ENCODE results near the gene TM9SF2. TPM values are rescaled to one million over a fixed set of nuclear protein-coding genes. Genes with fewer than 3 reads are reported as not detected.
A peak's percentile ranks its signal among the peaks of the same experiment; 100 is the strongest.
"Not testable (repeated sequence)": the region's sequence is repeated elsewhere in the genome, so short reads cannot be mapped to it uniquely, and the experiment has no call there.

The TM9SF2 gene
- total RNA-seq = 100 to 1,000 TPM in 2 of 4 donors, 10 to 100 TPM in 2; 27.9 to 171 (median 116) TPM

- Histone ChIP-seq H3K4me1 (peaks cover 11 to 82% (median 46%) of the 10 kb centered on the region in 4 donors), H3K27ac (peak within 1 kb of the TSS; percentile 92 to 97 (median 96)), H3K4me3 (peak within 1 kb of the TSS; percentile 69 to 98 (median 92)), H3K36me3 (no peaks in the 10 kb centered on the region), H3K9me3 (no peaks in the 10 kb centered on the region), H3K27me3 (no peaks in the 10 kb centered on the region)
- intact Hi-C loops (cut with DNase I; ENCODE audit: low total_unique reads) = loop anchor here (10.0 kb wide), 1 partner anchor 1697 kb away; no protein-coding TSS in a partner anchor
- TF ChIP-seq CTCF (IDR thresholded peaks at IDR 0.05) = peak in 1 of 5 experiments; percentile 5
- no peak for TF ChIP-seq EP300 (IDR thresholded peaks at IDR 0.05; ENCODE audit: low read depth)
- peak; percentile 74 to 93 (median 92) for TF ChIP-seq POLR2AphosphoS5 (IDR thresholded peaks at IDR 0.05)
- peak; percentile 89 for TF ChIP-seq POLR2A (IDR thresholded peaks at IDR 0.05)
- WGBS, 2 donors (ENCODE audit: low coverage in 1 of 2) = 0 to 1% methylated on average over 4 to 55 of the region's 55 CpGs
- peak; percentile 99 for DNase-seq
- in situ Hi-C loops (cut with MboI; ENCODE audit: low pct_ligation_motif_present in 1 of 4, low pct_unique_long_range_greater_than_20kb in 1 of 4, low sequenced_read_pairs in 3 of 4) = loop anchor here in 1 of 4 donors (25.0 kb wide), 1 partner anchor 111 kb away; the partner anchor contains the start of gene CLYBL
Observed at GRCh38 chr13:99501184-99501847, at the start of gene TM9SF2. Gene TM9SF2 (plus strand): TSS chr13:99501472. CDS start chr13:99501607, 135 bp downstream.

- no peak overlapping the region for H3K27ac ChIP-seq
- H3K4me1 ChIP-seq = no peaks in the 10 kb centered on the region
- intact Hi-C loops (cut with DNase I; ENCODE audit: low total_unique reads) = no loop called here
- H3K9me3 ChIP-seq = no peaks in the 10 kb centered on the region
- 84 to 87% methylated on average over 7 to 9 of the region's 9 CpGs for WGBS, 2 donors (ENCODE audit: low coverage in 1 of 2)
- in situ Hi-C loops (cut with MboI; ENCODE audit: low pct_ligation_motif_present in 1 of 4, low pct_unique_long_range_greater_than_20kb in 1 of 4, low sequenced_read_pairs in 3 of 4) = no loop called here
- no peaks in the 10 kb centered on the region for H3K36me3 ChIP-seq
- H3K27me3 ChIP-seq = peaks cover 3% of the 10 kb centered on the region
- H3K4me3 ChIP-seq = no peak overlapping the region
- TF ChIP-seq EP300 (IDR thresholded peaks at IDR 0.05; ENCODE audit: low read depth) (no peak), POLR2A (IDR thresholded peaks at IDR 0.05) (no peak), POLR2AphosphoS5 (IDR thresholded peaks at IDR 0.05) (no peak), CTCF (IDR thresholded peaks at IDR 0.05) (no peak)
- DNase-seq = no peak
Observed at GRCh38 chr13:99454518-99455183, 46.6 kb upstream of the TM9SF2 start.

GRCh38 chr13:99459099-99459850, 42.0 kb upstream of the TM9SF2 start:
- intact Hi-C loops (cut with DNase I; ENCODE audit: low total_unique reads) = no loop called here
- H3K27me3 ChIP-seq = no peaks in the 10 kb centered on the region
- WGBS, 2 donors (ENCODE audit: low coverage in 1 of 2) = 78 to 89% methylated on average over 10 of the region's 10 CpGs

GRCh38 chr13:99460802-99461201, 40.5 kb upstream of the TM9SF2 start:
- intact Hi-C loops (cut with DNase I; ENCODE audit: low total_unique reads); DNase-seq; H3K4me1 ChIP-seq; in situ Hi-C loops (cut with MboI; ENCODE audit: low pct_ligation_motif_present in 1 of 4, low pct_unique_long_range_greater_than_20kb in 1 of 4, low sequenced_read_pairs in 3 of 4); H3K4me3 ChIP-seq; H3K27ac ChIP-seq; H3K9me3 ChIP-seq; H3K27me3 ChIP-seq; H3K36me3 ChIP-seq: not testable (repeated sequence)
- WGBS, 2 donors (ENCODE audit: low coverage in 1 of 2) = 40 to 76% methylated on average over 1 to 4 of the region's 4 CpGs

More at GRCh38 chr13:99459099-99459850, 42.0 kb upstream of the TM9SF2 start:
- no peaks in the 10 kb centered on the region for H3K9me3 ChIP-seq
- H3K36me3 ChIP-seq = no peaks in the 10 kb centered on the region
- in situ Hi-C loops (cut with MboI; ENCODE audit: low pct_ligation_motif_present in 1 of 4, low pct_unique_long_range_greater_than_20kb in 1 of 4, low sequenced_read_pairs in 3 of 4) = no loop called here
- no peak for TF ChIP-seq POLR2AphosphoS5 (IDR thresholded peaks at IDR 0.05)
- TF ChIP-seq CTCF (IDR thresholded peaks at IDR 0.05) = no peak
- no peak for TF ChIP-seq EP300 (IDR thresholded peaks at IDR 0.05; ENCODE audit: low read depth)
- no peak for TF ChIP-seq POLR2A (IDR thresholded peaks at IDR 0.05)
- no peaks in the 10 kb centered on the region for H3K4me1 ChIP-seq
- no peak for DNase-seq
- H3K27ac ChIP-seq = no peak overlapping the region
- no peak overlapping the region for H3K4me3 ChIP-seq

All from transverse colon (tissue), 4 donors.